Esophagus squamous epithelium (tissue), 5 donors: ENCODE data around the gene SLC10A3. TPM values are rescaled to one million over a fixed set of nuclear protein-coding genes. Genes with fewer than 3 reads are reported as not detected.

Experiments used
- DNase-seq: peaks from one replicate; lab custom pipeline; 2025; lab: John Stamatoyannopoulos, UW
- H3K27ac ChIP-seq, 4 donors: fragments of 200-600 bp; sonication (generic); one replicate each; pipeline ENCODE4 v1.5.1; 2016 to 2019; ENCODE audit warnings: mild to moderate bottlenecking in 1 of 4
- H3K27me3 ChIP-seq, 4 donors: fragments of 200-600 bp; sonication (generic); 1 replicate in 3 of 4; 2 replicates in 1 of 4; pipeline versions ENCODE4 v1.5.1 to v1.6.0; 2017 to 2021; ENCODE audit warnings: antibody characterized with exemption in 1 of 4
- H3K36me3 ChIP-seq, 3 donors: fragments of 200-600 bp; sonication (generic); one replicate each; pipeline ENCODE4 v1.5.1; 2016 to 2019
- H3K4me1 ChIP-seq, 3 donors: fragments of 200-600 bp; sonication (generic); one replicate each; pipeline ENCODE4 v1.5.1; 2017 to 2019
- H3K4me3 ChIP-seq, 4 donors: fragments of 200-600 bp; sonication (generic); 1 replicate in 3 of 4; 2 replicates in 1 of 4; pipeline ENCODE4 v1.5.1; 2016 to 2019; ENCODE audit warnings: mild to moderate bottlenecking in 2 of 4, moderate library complexity in 1 of 4
- H3K9me3 ChIP-seq, 3 donors: fragments of 200-600 bp; sonication (generic); one replicate each; pipeline ENCODE4 v1.5.1; 2016 to 2019
- CTCF ChIP-seq, 6 experiments: fragments of 450-650 bp in 4 of 6; fragments of 200-600 bp in 2 of 6; sonication (generic) in 2 of 6; IDR thresholded peaks; one replicate each; pipeline ENCODE4 v1.5.1; 2016 to 2019; ENCODE audit warnings: antibody characterized with exemption in 6 of 6, mild to moderate bottlenecking in 4 of 6, moderate library complexity in 4 of 6
- POLR2A ChIP-seq, 4 donors: fragments of 450-650 bp; IDR thresholded peaks; one replicate each; pipeline ENCODE4 v1.6.1; 2017; ENCODE audit warnings: antibody characterized with exemption in 4 of 4, mild to moderate bottlenecking in 4 of 4, moderate library complexity in 3 of 4
- WGBS, 2 donors: methylation state at CpG; one replicate each; pipeline ENCODE4 v1.1.5; 2018; 5-methylcytosine and 5-hydroxymethylcytosine counted together
- intact Hi-C: fragments of 100-400 bp; cut with DNase I; formaldehyde crosslinking; loops from one replicate; pipeline ENCODE4 v1.15.0; 2022
- total RNA-seq, 4 donors: library from RNA; depleted of rRNA; stranded (reverse); fragments of >200 nt; gene quantifications; one replicate each; pipeline ENCODE4 v1.1.0, GENCODE V29; 2016
- donor health status: DM: yes; HTN: yes; CAD: no.

The SLC10A3 gene
- 10 to 100 TPM; 26.1 to 38.5 (median 29.5) TPM for total RNA-seq

GRCh38 chrX:154490414-154491083 is at the start of gene SLC10A3:
Gene SLC10A3 (minus strand): TSS chrX:154490629. CDS start chrX:154488940, 1,689 bp downstream.
- WGBS, 2 donors, result 57% methylated on average over 9 of the region's 71 CpGs; no CpG with 5 or more reads in 1 of the 2 donors
- intact Hi-C loops, result no loop called here
- TF ChIP-seq CTCF (IDR thresholded peaks at IDR 0.05) (no peak), POLR2A (IDR thresholded peaks at IDR 0.05) (peak in 2 of 4 donors; percentile 93 to 94)

GRCh38 chrX:154539077-154539476 is 48.6 kb upstream of the SLC10A3 start:
- no peaks in the 10 kb centered on the region for H3K9me3 ChIP-seq
- H3K27ac ChIP-seq, result no peak overlapping the region
- DNase-seq, result no peak
- no peak overlapping the region for H3K4me3 ChIP-seq
- peaks cover 21 to 50% (median 21%) of the 10 kb centered on the region in 3 donors for H3K4me1 ChIP-seq
- intact Hi-C loops, result no loop called here
- WGBS, 2 donors, result 80 to 100% methylated on average over 3 to 8 of the region's 8 CpGs
- TF ChIP-seq POLR2A (IDR thresholded peaks at IDR 0.05) (no peak), CTCF (IDR thresholded peaks at IDR 0.05) (no peak)
- H3K27me3 ChIP-seq, result no peaks in the 10 kb centered on the region
- peaks cover 0 to 17% (median 11%) of the 10 kb centered on the region in 3 donors for H3K36me3 ChIP-seq

More at GRCh38 chrX:154490414-154491083, at the start of gene SLC10A3:
- H3K9me3 ChIP-seq, result no peaks in the 10 kb centered on the region
- H3K4me3 ChIP-seq, result peak within 1 kb of the TSS; percentile 57 to 80 (median 71)
- H3K27ac ChIP-seq, result peak within 1 kb of the TSS; percentile 94 to 99 (median 97)
- H3K27me3 ChIP-seq, result no peaks in the 10 kb centered on the region
- DNase-seq, result peak; percentile 62
- H3K4me1 ChIP-seq, result peaks cover under 1 to 41% (median 10%) of the 10 kb centered on the region in 3 donors
- H3K36me3 ChIP-seq, result peaks cover 0 to 17% (median 0%) of the 10 kb centered on the region in 3 donors

- DNase-seq, result no peak
- intact Hi-C loops, result no loop called here
- WGBS, 2 donors, result 82 to 83% methylated on average over 1 to 8 of the region's 9 CpGs
Observed at GRCh38 chrX:154535892-154536291, 45.5 kb upstream of the SLC10A3 start.

GRCh38 chrX:154534526-154535322 is 44.3 kb upstream of the SLC10A3 start:
- intact Hi-C loops, result loop anchor here (5.0 kb wide), 1 partner anchor 132 kb away; no protein-coding TSS in a partner anchor
- whole genome bisulfite sequencing, 2 donors, result 48% methylated on average over 8 of the region's 34 CpGs; no CpG with 5 or more reads in 1 of the 2 donors

More at GRCh38 chrX:154535892-154536291, 45.5 kb upstream of the SLC10A3 start:
- no peak overlapping the region for H3K4me3 ChIP-seq
- no peaks in the 10 kb centered on the region for H3K9me3 ChIP-seq
- peaks cover 4 to 18% (median 7%) of the 10 kb centered on the region in 3 donors for H3K4me1 ChIP-seq
- H3K27ac ChIP-seq, result no peak overlapping the region
- H3K27me3 ChIP-seq, result no peaks in the 10 kb centered on the region
- H3K36me3 ChIP-seq, result peaks cover 7 to 49% (median 16%) of the 10 kb centered on the region in 3 donors
- TF ChIP-seq POLR2A (IDR thresholded peaks at IDR 0.05), result no peak

More at GRCh38 chrX:154534526-154535322, 44.3 kb upstream of the SLC10A3 start:
- H3K4me1 ChIP-seq, result peaks cover 0 to 11% (median 4%) of the 10 kb centered on the region in 3 donors
- no peaks in the 10 kb centered on the region for H3K9me3 ChIP-seq
- peak overlapping the region in 3 of 4 donors; percentile 10 to 44 (median 32) for H3K27ac ChIP-seq
- DNase-seq, result peak; percentile 33
- peaks cover 7 to 53% (median 16%) of the 10 kb centered on the region in 3 donors for H3K36me3 ChIP-seq
- H3K27me3 ChIP-seq, result no peaks in the 10 kb centered on the region
- no peak overlapping the region for H3K4me3 ChIP-seq
- TF ChIP-seq CTCF (IDR thresholded peaks at IDR 0.05) (peak; percentile 95 to 100 (median 98)), POLR2A (IDR thresholded peaks at IDR 0.05) (no peak)
